HUES64 (cell line): ENCODE measurements around the gene FGD2.
"Not testable (repeated sequence)": the region's sequence is repeated elsewhere in the genome, so short reads cannot be mapped to it uniquely, and the experiment has no call there.

Source experiments
- H3K27ac ChIP-seq: 2 replicates; pipeline ENCODE4 v1.7.0; 2013; ENCODE audit warnings: low read depth, low read length, inconsistent platforms
- H3K27me3 ChIP-seq: 2 replicates; pipeline ENCODE4 v1.6.1; 2013; ENCODE audit warnings: mild to moderate bottlenecking, low read length; ENCODE audit not compliant: insufficient read depth
- H3K36me3 ChIP-seq: 2 replicates; pipeline ENCODE4 v1.6.1; 2013; ENCODE audit warnings: mild to moderate bottlenecking, low read length; ENCODE audit not compliant: insufficient read depth
- H3K4me1 ChIP-seq: 2 replicates; pipeline ENCODE4 v1.6.1; 2013; ENCODE audit warnings: mild to moderate bottlenecking, low read length, moderate library complexity; ENCODE audit not compliant: insufficient read depth
- H3K4me3 ChIP-seq: 2 replicates; pipeline ENCODE4 v1.5.1; 2013; ENCODE audit warnings: mild to moderate bottlenecking, low read length, moderate library complexity
- H3K9ac ChIP-seq: 2 replicates; pipeline ENCODE4 v1.6.1; 2013; ENCODE audit warnings: mild to moderate bottlenecking, low read depth, low read length
- H3K9me3 ChIP-seq: 2 replicates; pipeline ENCODE4 v1.6.1; 2013; ENCODE audit warnings: low read depth, low read length; ENCODE audit not compliant: insufficient read depth
- WGBS: fragments of 150-250, 120-280 bp; methylation state at CpG from one replicate; pipeline ENCODE4 v1.1.7; 2013; ENCODE audit warnings: missing lambda C conversion rate; 5-methylcytosine and 5-hydroxymethylcytosine counted together

FGD2 gene

GRCh38 chr6:37038292-37039198 is 33.1 kb downstream of the FGD2 start:
- H3K9ac ChIP-seq = no peak overlapping the region
- H3K9me3 ChIP-seq = no peaks in the 10 kb centered on the region
- no peaks in the 10 kb centered on the region for H3K27me3 ChIP-seq
- H3K27ac ChIP-seq = no peak overlapping the region
- H3K4me1 ChIP-seq = peaks cover 4% of the 10 kb centered on the region; the same call in 1 of the 2 replicates
- WGBS = 91% methylated on average over 13 of the region's 13 CpGs
- no peak overlapping the region for H3K4me3 ChIP-seq
- H3K36me3 ChIP-seq = no peaks in the 10 kb centered on the region

GRCh38 chr6:37039958-37040357 is 34.5 kb downstream of the FGD2 start:
- Histone ChIP-seq H3K27ac (no peak overlapping the region), H3K9ac (no peak overlapping the region), H3K4me1 (peaks cover 4% of the 10 kb centered on the region; the same call in 1 of the 2 replicates), H3K9me3 (no peaks in the 10 kb centered on the region), H3K36me3 (no peaks in the 10 kb centered on the region), H3K27me3 (no peaks in the 10 kb centered on the region), H3K4me3 (no peak overlapping the region)
- 96% methylated on average over 4 of the region's 4 CpGs for whole genome bisulfite sequencing

GRCh38 chr6:37041521-37041920 is 36.1 kb downstream of the FGD2 start:
- H3K4me1 ChIP-seq = peaks cover 4% of the 10 kb centered on the region; the same call in 1 of the 2 replicates
- H3K27me3 ChIP-seq = no peaks in the 10 kb centered on the region
- no peak overlapping the region for H3K9ac ChIP-seq
- no peak overlapping the region for H3K4me3 ChIP-seq
- H3K36me3 ChIP-seq = no peaks in the 10 kb centered on the region
- H3K9me3 ChIP-seq = no peaks in the 10 kb centered on the region
- H3K27ac ChIP-seq = no peak overlapping the region
- WGBS = 89% methylated on average over 4 of the region's 6 CpGs

GRCh38 chr6:37042150-37042549 is 36.7 kb downstream of the FGD2 start:
- no peaks in the 10 kb centered on the region for H3K9me3 ChIP-seq
- peaks cover 4% of the 10 kb centered on the region; the same call in 1 of the 2 replicates for H3K4me1 ChIP-seq
- WGBS = 86% methylated on average over 3 of the region's 3 CpGs
- no peak overlapping the region for H3K9ac ChIP-seq
- H3K27me3 ChIP-seq = no peaks in the 10 kb centered on the region
- no peak overlapping the region for H3K27ac ChIP-seq
- no peaks in the 10 kb centered on the region for H3K36me3 ChIP-seq
- no peak overlapping the region for H3K4me3 ChIP-seq

- not testable (repeated sequence) for H3K9ac ChIP-seq, H3K9me3 ChIP-seq, H3K36me3 ChIP-seq, H3K27me3 ChIP-seq, H3K4me1 ChIP-seq, H3K27ac ChIP-seq, H3K4me3 ChIP-seq
- 98% methylated on average over 3 of the region's 3 CpGs for WGBS
Observed at GRCh38 chr6:37043091-37043490, 37.6 kb downstream of the FGD2 start.

DNA sequence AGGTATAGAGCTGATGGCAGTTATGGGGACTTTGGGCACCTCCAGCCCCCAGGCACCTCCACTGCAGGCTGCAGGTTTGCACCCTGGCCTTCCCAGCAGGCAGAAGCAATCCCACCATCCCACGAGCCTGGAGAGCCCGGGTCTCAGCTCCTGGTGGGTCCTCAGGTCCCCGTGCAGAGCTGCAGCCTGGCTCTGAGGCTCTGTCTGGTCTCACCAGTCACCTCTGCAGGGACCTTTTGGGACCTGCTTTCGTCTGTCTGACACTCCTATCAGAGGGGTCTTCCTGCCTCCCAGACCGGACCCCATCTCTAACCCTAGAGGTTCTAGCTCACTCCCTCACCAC is 41.9 kb downstream of the FGD2 start:
- Histone ChIP-seq H3K9me3 (no peaks in the 10 kb centered on the region), H3K9ac (no peak overlapping the region), H3K4me3 (no peak overlapping the region), H3K36me3 (no peaks in the 10 kb centered on the region), H3K4me1 (0 out of 2 replicates have a peak, but pooled peaks cover 5% of the 10 kb centered on the region), H3K27ac (no peak overlapping the region), H3K27me3 (no peaks in the 10 kb centered on the region)
- 89% methylated on average over 5 of the region's 5 CpGs for WGBS

DNA sequence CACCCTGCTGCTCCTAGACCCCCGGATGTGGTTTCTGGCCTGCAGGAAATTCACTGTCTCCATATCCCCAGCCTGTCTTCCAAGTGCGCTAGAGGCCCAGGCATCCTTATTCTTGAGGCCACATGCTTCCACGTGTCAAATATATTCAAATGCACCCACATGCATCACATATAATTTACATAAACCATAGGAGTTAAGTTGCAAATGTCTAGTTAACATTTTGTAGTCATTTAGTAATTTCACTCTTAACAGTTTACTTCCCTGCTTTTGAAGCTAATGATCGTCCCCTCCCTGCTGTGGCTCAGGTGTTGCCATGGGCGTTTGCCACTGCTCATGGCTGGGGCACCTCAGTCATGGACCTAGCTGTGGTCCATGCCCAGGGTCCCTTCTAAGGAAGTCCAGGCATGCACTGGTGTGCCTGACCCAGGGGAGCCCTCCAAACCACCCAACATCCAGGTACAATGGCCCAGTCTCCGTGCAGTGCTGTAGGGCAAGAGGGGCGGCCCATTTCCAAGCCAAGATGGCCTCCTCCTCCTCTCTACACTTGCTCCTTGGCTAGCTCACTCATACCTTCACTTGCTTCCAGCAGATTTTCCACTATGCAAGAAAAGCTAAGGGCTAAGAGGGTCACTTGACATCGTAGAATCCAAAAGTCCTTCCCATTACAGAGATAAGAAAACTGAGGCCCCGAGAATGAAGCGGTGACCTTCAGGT is 42.4 kb downstream of the FGD2 start:
- WGBS = 93% methylated on average over 10 of the region's 10 CpGs
- Histone ChIP-seq H3K9ac (no peak overlapping the region), H3K4me1 (0 out of 2 replicates have a peak, but pooled peaks cover 5% of the 10 kb centered on the region), H3K4me3 (no peak overlapping the region), H3K27ac (no peak overlapping the region), H3K27me3 (no peaks in the 10 kb centered on the region), H3K9me3 (no peaks in the 10 kb centered on the region), H3K36me3 (no peaks in the 10 kb centered on the region)

DNA sequence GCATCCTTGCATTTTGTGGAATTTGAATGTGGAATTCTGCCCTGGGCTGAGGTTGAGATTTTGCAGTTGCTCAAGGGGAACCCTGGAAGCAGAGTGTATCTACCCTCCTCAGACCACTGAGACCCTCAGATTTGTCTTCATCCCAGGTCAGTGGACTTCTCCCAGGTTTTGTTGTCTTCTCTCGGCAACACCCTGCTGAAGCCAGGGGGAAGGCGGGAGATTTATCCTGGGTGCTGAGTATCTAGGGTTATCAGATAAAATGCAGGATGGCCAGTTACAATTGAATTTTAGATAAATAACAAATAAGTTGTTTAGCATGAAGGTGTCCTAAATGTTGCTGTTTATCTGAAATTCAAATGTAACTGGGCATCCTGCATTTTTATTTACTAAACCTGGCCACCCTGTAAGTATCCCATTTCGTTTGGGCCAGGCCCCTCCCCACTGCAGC is 43.0 kb downstream of the FGD2 start:
- Histone ChIP-seq H3K9ac (no peak overlapping the region), H3K27ac (no peak overlapping the region), H3K36me3 (no peaks in the 10 kb centered on the region), H3K4me3 (no peak overlapping the region), H3K9me3 (no peaks in the 10 kb centered on the region), H3K4me1 (0 out of 2 replicates have a peak, but pooled peaks cover 5% of the 10 kb centered on the region), H3K27me3 (no peaks in the 10 kb centered on the region)
- WGBS = 64% methylated on average over 3 of the region's 3 CpGs

DNA sequence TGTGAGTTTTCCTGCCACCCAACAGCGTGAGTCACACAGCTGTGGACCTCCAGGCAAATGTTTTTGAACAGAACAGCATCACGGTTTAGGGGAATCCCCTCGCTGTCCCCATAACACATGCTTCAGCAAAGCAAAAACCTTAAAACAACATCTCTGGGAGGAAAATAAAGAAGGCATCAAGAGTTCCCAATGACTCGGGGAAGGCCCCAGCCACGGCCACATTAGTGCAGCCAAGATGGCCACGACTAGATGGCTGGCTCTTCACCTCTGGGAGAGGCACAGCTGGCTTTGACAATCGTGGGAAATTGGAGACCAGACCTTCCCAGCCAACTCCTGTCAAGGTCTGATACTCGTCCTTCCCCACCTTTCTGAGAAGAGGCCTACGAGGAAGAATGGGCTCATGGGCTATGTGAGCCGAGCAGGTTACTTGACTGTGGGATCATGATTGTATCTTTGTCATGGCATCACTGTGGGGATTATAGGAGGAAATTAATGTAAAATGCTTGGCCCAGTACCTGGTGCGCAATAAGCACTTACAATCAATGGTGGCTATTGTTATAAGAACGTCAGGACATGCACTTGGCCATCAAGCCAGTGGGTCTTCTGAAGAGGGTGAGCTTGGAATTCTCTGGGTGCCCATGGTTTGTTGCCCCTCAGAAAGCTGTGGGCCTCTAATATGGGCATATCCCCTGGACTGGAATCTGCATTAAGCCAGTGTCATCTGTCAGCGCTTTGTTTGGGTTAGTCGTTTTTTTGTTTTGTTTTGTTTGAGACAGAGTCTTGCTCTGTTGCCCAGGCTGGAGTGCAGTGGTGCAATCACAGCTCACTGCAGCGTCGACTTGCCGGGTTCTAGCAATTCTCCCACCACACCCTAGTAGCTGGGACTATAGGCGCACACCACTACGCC is 43.6 kb downstream of the FGD2 start:
- Histone ChIP-seq H3K27me3 (no peaks in the 10 kb centered on the region), H3K4me1 (0 out of 2 replicates have a peak, but pooled peaks cover 5% of the 10 kb centered on the region), H3K36me3 (no peaks in the 10 kb centered on the region), H3K27ac (no peak overlapping the region), H3K4me3 (no peak overlapping the region), H3K9me3 (no peaks in the 10 kb centered on the region), H3K9ac (no peak overlapping the region)
- 87% methylated on average over 19 of the region's 19 CpGs for WGBS

- no peak overlapping the region for H3K4me3 ChIP-seq
Observed at GRCh38 chr6:37049758-37050044, 44.2 kb downstream of the FGD2 start.

More at GRCh38 chr6:37049758-37050044, 44.2 kb downstream of the FGD2 start:
- H3K9ac ChIP-seq = no peak overlapping the region
- H3K4me1 ChIP-seq = 0 out of 2 replicates have a peak, but pooled peaks cover 5% of the 10 kb centered on the region
- H3K36me3 ChIP-seq = no peaks in the 10 kb centered on the region
- no peaks in the 10 kb centered on the region for H3K27me3 ChIP-seq
- H3K9me3 ChIP-seq = no peaks in the 10 kb centered on the region
- H3K27ac ChIP-seq = no peak overlapping the region
- 84% methylated on average over 3 of the region's 3 CpGs for WGBS
